Neural cell (in vitro differentiated cells): ENCODE measurements around the gene MAGOHB. TPM values are rescaled to one million over a fixed set of nuclear protein-coding genes. Genes with fewer than 3 reads are reported as not detected.

ENCODE experiments used
- H2AFZ ChIP-seq: fragments of 200-600, 300-800 bp; sonication (generic), shearing (Covaris generic); 2 replicates; pipeline ENCODE4 v1.6.0; 2014; ENCODE audit warnings: low read depth, mild to moderate bottlenecking, antibody characterized with exemption, low read length, moderate library complexity
- H3F3A ChIP-seq: fragments of 200-600 bp; shearing (Covaris generic); 2 replicates; pipeline ENCODE4 v1.6.1; 2016; ENCODE audit warnings: mild to moderate bottlenecking, moderate library complexity, mixed read lengths, antibody characterized with exemption, low read length; ENCODE audit not compliant: insufficient read depth, poor library complexity, severe bottlenecking
- H3K27ac ChIP-seq: fragments of 200-600, 300-800 bp; sonication (generic), shearing (Covaris generic); 2 replicates; pipeline ENCODE4 v1.5.1; 2014; ENCODE audit warnings: mild to moderate bottlenecking, low read length, moderate library complexity
- H3K27me3 ChIP-seq: fragments of 300-800, 200-600 bp; sonication (generic), shearing (Covaris generic); 2 replicates; pipeline ENCODE4 v1.6.0; 2014; ENCODE audit warnings: mild to moderate bottlenecking, low read depth, low read length, moderate library complexity; ENCODE audit not compliant: insufficient read depth
- H3K36me3 ChIP-seq: fragments of 300-800, 200-600 bp; sonication (generic), shearing (Covaris generic); 2 replicates; pipeline ENCODE4 v1.5.1; 2014; ENCODE audit warnings: mild to moderate bottlenecking, antibody characterized with exemption, low read length, moderate library complexity; ENCODE audit not compliant: insufficient read depth
- H3K4me2 ChIP-seq: fragments of 300-800, 200-600 bp; sonication (generic), shearing (Covaris generic); 2 replicates; pipeline ENCODE4 v1.6.0; 2014; ENCODE audit warnings: mild to moderate bottlenecking, low read length
- H3K4me3 ChIP-seq: fragments of 300-800, 200-600 bp; sonication (generic), shearing (Covaris generic); 2 replicates; pipeline ENCODE4 v1.5.1; 2014; ENCODE audit warnings: mild to moderate bottlenecking, low read length, moderate library complexity
- H3K79me2 ChIP-seq: fragments of 200-600 bp; shearing (Covaris generic); replicated peaks from 2 replicates; pipeline ENCODE4 v1.6.0; 2014; ENCODE audit warnings: mild to moderate bottlenecking, low read length, moderate library complexity; ENCODE audit not compliant: insufficient read depth
- H3K9ac ChIP-seq: fragments of 300-800, 200-600 bp; sonication (generic), shearing (Covaris generic); 2 replicates; pipeline ENCODE4 v1.6.1; 2016; ENCODE audit warnings: mild to moderate bottlenecking, low read length, mixed read lengths
- H3K9me2 ChIP-seq: fragments of 200-600 bp; shearing (Covaris generic); 2 replicates; pipeline ENCODE4 v1.6.1; 2016; ENCODE audit warnings: mild to moderate bottlenecking, low read length, mixed read lengths; ENCODE audit not compliant: insufficient read depth
- H3K9me3 ChIP-seq: fragments of 200-600, 300-800 bp; sonication (generic), shearing (Covaris generic); 2 replicates; pipeline ENCODE4 v1.6.1; 2016; ENCODE audit warnings: mild to moderate bottlenecking, mixed run types, low read length, moderate library complexity, mixed read lengths
- H4K20me1 ChIP-seq: fragments of 200-600 bp; shearing (Covaris generic); 2 replicates; pipeline ENCODE4 v1.6.1; 2016; ENCODE audit warnings: mild to moderate bottlenecking, mixed run types; ENCODE audit not compliant: insufficient read depth
- CTCF ChIP-seq: fragments of 450-650 bp; IDR thresholded peaks from 2 replicates; pipeline ENCODE4 v1.5.1; 2014; ENCODE audit warnings: antibody characterized with exemption, mild to moderate bottlenecking, moderate library complexity; ENCODE audit not compliant: poor library complexity, severe bottlenecking
- EP300 ChIP-seq: fragments of 450-650 bp; conservative IDR thresholded peaks from 2 replicates; pipeline ENCODE4 v1.6.1; 2014; ENCODE audit warnings: antibody characterized with exemption, mild to moderate bottlenecking, moderate library complexity; ENCODE audit not compliant: poor library complexity, severe bottlenecking
- EZH2 ChIP-seq: fragments of 200-600, 300-800 bp; shearing (Covaris generic), sonication (generic); IDR thresholded peaks from 2 replicates; pipeline ENCODE4 v1.6.1; 2014; ENCODE audit warnings: antibody characterized with exemption, low read length, borderline replicate concordance, mild to moderate bottlenecking; ENCODE audit not compliant: insufficient read depth, poor library complexity, severe bottlenecking
- MXI1 ChIP-seq: fragments of 450-650 bp; conservative IDR thresholded peaks from 2 replicates; pipeline ENCODE4 v1.6.1; 2014; ENCODE audit warnings: antibody characterized with exemption, mild to moderate bottlenecking; ENCODE audit not compliant: poor library complexity, severe bottlenecking
- POLR2AphosphoS5 ChIP-seq: IDR thresholded peaks from 2 replicates; pipeline ENCODE4 v1.6.1; 2012
- RAD21 ChIP-seq: fragments of 450-650 bp; conservative IDR thresholded peaks from 2 replicates; pipeline ENCODE4 v1.6.1; 2014; ENCODE audit warnings: antibody characterized with exemption, mild to moderate bottlenecking, moderate library complexity
- SMC3 ChIP-seq: fragments of 450-650 bp; conservative IDR thresholded peaks from 2 replicates; pipeline ENCODE4 v1.6.1; 2014; ENCODE audit warnings: antibody characterized with exemption, mild to moderate bottlenecking, moderate library complexity; ENCODE audit not compliant: poor library complexity
- TAF1 ChIP-seq: IDR thresholded peaks from 2 replicates; pipeline ENCODE4 v1.6.1; 2012; ENCODE audit warnings: low read depth
- polyA plus RNA-seq: library from polyadenylated mRNA; depleted of rRNA; stranded (reverse); fragments of >200 nt; gene quantifications from 2 replicates; pipeline ENCODE4 v1.2.3, GENCODE V29; 2014
- TF ChIP-seq, protein P1 (sequence below): IDR thresholded peaks from 2 replicates; pipeline ENCODE4 v1.6.1; 2012; ENCODE audit warnings: borderline replicate concordance

MAGOHB gene
- polyA plus RNA-seq, 1 donor from 2014 or later = 43.3 TPM

DNA sequence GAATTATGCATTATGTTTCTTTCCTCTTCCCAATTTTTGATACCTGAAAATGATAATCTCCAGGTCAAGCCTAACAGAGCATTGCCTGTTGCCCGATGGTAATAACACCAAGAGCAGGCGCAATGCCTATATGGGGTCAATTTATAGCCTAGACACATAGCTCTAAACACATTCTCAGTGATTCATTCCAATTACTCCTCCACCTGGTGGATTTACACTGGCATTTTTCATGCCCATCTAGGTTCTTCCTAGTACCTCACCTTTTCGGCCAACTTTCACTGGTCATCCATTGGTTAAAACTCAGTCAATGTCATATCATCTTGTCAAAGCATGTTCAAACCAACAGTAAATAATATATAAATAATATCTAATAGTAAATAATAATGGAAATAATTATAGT is 54.6 kb downstream of the MAGOHB start:
- no peak overlapping the region for H3K4me3 ChIP-seq
- TF ChIP-seq CTCF (no peak), EZH2 (no peak), RAD21 (no peak)
- H3K27me3 ChIP-seq = no peaks in the 10 kb centered on the region
- no peaks in the 10 kb centered on the region for H4K20me1 ChIP-seq
- H3K79me2 ChIP-seq = no peaks in the 10 kb centered on the region
- no peaks in the 10 kb centered on the region for H3K36me3 ChIP-seq
- H3K9ac ChIP-seq = no peak overlapping the region
- H3K27ac ChIP-seq = no peak overlapping the region
- no peaks in the 10 kb centered on the region for H3F3A ChIP-seq
- no peak overlapping the region for H2AFZ ChIP-seq
- no peak overlapping the region for H3K4me2 ChIP-seq
- H3K9me3 ChIP-seq = no peaks in the 10 kb centered on the region
- no peaks in the 10 kb centered on the region for H3K9me2 ChIP-seq

DNA sequence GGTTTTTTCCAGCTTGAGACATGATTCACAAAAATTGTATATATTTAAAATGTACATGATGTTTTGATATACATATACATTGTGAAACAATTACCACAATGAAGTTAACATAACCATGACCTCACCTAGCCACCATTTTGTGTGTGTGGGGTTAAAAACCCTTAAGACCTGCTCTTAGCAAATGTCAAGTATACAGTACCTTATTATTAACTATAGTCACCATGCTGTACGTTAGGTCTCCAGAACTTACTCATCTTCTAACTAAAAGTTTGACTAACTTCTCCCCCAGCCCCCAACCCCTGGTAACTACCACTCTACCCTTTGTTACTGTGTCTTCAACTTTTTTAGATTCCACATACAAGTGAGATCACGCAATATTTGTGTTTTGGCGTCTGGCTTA is 55.1 kb downstream of the MAGOHB start:
- Histone ChIP-seq H3K79me2 (no peaks in the 10 kb centered on the region), H3K9ac (no peak overlapping the region), H3K4me3 (no peak overlapping the region), H3F3A (no peaks in the 10 kb centered on the region), H3K4me2 (no peak overlapping the region), H3K27me3 (no peaks in the 10 kb centered on the region), H3K36me3 (no peaks in the 10 kb centered on the region), H4K20me1 (no peaks in the 10 kb centered on the region), H3K9me2 (no peaks in the 10 kb centered on the region), H3K9me3 (no peaks in the 10 kb centered on the region), H2AFZ (no peak overlapping the region), H3K27ac (no peak overlapping the region)
- no peak for TF ChIP-seq TAF1
- no peak for TF ChIP-seq EP300
- TF ChIP-seq CTCF = no peak
- no peak for TF ChIP-seq EZH2
- TF ChIP-seq MXI1 = no peak
- TF ChIP-seq, protein P1, sequence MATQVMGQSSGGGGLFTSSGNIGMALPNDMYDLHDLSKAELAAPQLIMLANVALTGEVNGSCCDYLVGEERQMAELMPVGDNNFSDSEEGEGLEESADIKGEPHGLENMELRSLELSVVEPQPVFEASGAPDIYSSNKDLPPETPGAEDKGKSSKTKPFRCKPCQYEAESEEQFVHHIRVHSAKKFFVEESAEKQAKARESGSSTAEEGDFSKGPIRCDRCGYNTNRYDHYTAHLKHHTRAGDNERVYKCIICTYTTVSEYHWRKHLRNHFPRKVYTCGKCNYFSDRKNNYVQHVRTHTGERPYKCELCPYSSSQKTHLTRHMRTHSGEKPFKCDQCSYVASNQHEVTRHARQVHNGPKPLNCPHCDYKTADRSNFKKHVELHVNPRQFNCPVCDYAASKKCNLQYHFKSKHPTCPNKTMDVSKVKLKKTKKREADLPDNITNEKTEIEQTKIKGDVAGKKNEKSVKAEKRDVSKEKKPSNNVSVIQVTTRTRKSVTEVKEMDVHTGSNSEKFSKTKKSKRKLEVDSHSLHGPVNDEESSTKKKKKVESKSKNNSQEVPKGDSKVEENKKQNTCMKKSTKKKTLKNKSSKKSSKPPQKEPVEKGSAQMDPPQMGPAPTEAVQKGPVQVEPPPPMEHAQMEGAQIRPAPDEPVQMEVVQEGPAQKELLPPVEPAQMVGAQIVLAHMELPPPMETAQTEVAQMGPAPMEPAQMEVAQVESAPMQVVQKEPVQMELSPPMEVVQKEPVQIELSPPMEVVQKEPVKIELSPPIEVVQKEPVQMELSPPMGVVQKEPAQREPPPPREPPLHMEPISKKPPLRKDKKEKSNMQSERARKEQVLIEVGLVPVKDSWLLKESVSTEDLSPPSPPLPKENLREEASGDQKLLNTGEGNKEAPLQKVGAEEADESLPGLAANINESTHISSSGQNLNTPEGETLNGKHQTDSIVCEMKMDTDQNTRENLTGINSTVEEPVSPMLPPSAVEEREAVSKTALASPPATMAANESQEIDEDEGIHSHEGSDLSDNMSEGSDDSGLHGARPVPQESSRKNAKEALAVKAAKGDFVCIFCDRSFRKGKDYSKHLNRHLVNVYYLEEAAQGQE = no peak
- no peak for TF ChIP-seq POLR2AphosphoS5
- no peak for TF ChIP-seq RAD21
- TF ChIP-seq SMC3 = no peak
